ENCODE data around the gene TYMP.

- peak; percentile 76 for TF ChIP-seq CTCF (IDR thresholded peaks at IDR 0.05; ENCODE audit: low read length)
- TF ChIP-seq EZH2 (IDR thresholded peaks at IDR 0.05; ENCODE audit: borderline replicate concordance, low read length), result no peak
Measured at GRCh38 chr22:50498322-50498890, 31.4 kb downstream of the TYMP start.

All from OCI-LY1 (cell line).